K562 (cell line): ENCODE data around the gene MLLT3.

Experiments used
- ARNT ChIP-seq, 2 experiments: fragments of 450-650 bp; IDR thresholded peaks; 2 replicates each; pipeline ENCODE4 v1.6.1; 2016; ENCODE audit warnings: mild to moderate bottlenecking in 1 of 2
- BCL6 ChIP-seq: fragments of 250-450 bp; sonication (Bioruptor Pico); IDR thresholded peaks from 2 replicates; pipeline ENCODE4 v1.4.0; 2020
- CBFA2T2 ChIP-seq: fragments of 450-650 bp; conservative IDR thresholded peaks from 2 replicates; pipeline ENCODE4 v1.6.1; 2017; ENCODE audit warnings: mild to moderate bottlenecking
- EP300 ChIP-seq: IDR thresholded peaks from 2 replicates; pipeline ENCODE4 v1.6.1; 2012; ENCODE audit warnings: low read length, improper control_type of control experiment
- KDM2B ChIP-seq: fragments of 250-450 bp; sonication (Bioruptor Pico); IDR thresholded peaks from 2 replicates; pipeline ENCODE4 v1.8.0; 2021; ENCODE audit warnings: mild to moderate bottlenecking, moderate library complexity
- RB1 ChIP-seq: fragments of 450-650 bp; IDR thresholded peaks from 2 replicates; pipeline ENCODE4 v1.6.1; 2017; ENCODE audit warnings: low read depth, mild to moderate bottlenecking
- YY1 ChIP-seq, 3 experiments: IDR thresholded peaks; 2 replicates each; pipeline ENCODE4 v1.6.1; 2011; ENCODE audit warnings: low read length in 2 of 3, mild to moderate bottlenecking in 2 of 3, moderate library complexity in 2 of 3, borderline replicate concordance in 1 of 3, control low read depth in 1 of 3, low read depth in 1 of 3; ENCODE audit not compliant: insufficient read depth in 3 of 3, insufficient replicate concordance in 2 of 3, control insufficient read depth in 1 of 3, insufficient read length in 1 of 3; ENCODE audit errors: extremely low read depth in 1 of 3
- ZNF12 ChIP-seq: sonication (generic); formaldehyde crosslinking; IDR thresholded peaks from 2 replicates; pipeline ENCODE4 v1.4.0; 2020; ENCODE audit warnings: mild to moderate bottlenecking, missing genetic modification reagents
- ZNF311 ChIP-seq: fragments of 250-450 bp; sonication (Bioruptor Pico); IDR thresholded peaks from 2 replicates; pipeline ENCODE4 v1.4.0; 2020; ENCODE audit warnings: mild to moderate bottlenecking, moderate library complexity
- ZNF75A ChIP-seq: fragments of 450-650 bp; formaldehyde crosslinking; IDR thresholded peaks from 2 replicates; pipeline ENCODE4 v1.4.0; 2020; ENCODE audit warnings: mild to moderate bottlenecking
- TF ChIP-seq, protein P1 (sequence below): sonication (generic); formaldehyde crosslinking; IDR thresholded peaks from 2 replicates; pipeline ENCODE4 v1.8.1; 2023; ENCODE audit warnings: mild to moderate bottlenecking, missing genetic modification reagents
- TF ChIP-seq, protein P2 (sequence below), 3 experiments: IDR thresholded peaks in 2 of 3; conservative IDR thresholded peaks in 1 of 3; 2 replicates each; pipeline ENCODE4 v1.5.1; 2011 to 2012; ENCODE audit warnings: low read length in 3 of 3, mild to moderate bottlenecking in 3 of 3, control low read depth in 2 of 3, improper control_type of control experiment in 1 of 3, inconsistent platforms in 1 of 3, low read depth in 1 of 3, mixed read lengths in 1 of 3, moderate library complexity in 1 of 3; ENCODE audit not compliant: insufficient read depth in 2 of 3

DNA sequence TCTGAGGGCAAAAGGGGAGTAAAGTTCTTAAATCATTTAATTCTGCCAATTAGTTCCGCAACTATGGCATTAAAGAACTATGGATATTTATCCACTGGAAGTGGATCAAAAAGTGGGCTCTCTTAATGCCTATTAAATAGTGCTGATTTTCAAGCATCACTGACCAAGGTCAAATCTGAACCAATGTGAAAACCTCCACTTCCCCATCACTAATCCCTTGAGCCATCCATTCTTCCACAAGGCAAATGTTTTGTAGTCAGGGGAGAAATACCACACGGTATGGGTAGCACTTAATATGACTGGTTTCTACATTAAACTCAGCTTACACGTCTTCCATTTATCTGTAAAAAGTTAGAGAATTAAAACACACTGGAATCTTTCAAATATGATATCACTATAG, 57.6 kb downstream of the MLLT3 start:
- TF ChIP-seq, protein P1, sequence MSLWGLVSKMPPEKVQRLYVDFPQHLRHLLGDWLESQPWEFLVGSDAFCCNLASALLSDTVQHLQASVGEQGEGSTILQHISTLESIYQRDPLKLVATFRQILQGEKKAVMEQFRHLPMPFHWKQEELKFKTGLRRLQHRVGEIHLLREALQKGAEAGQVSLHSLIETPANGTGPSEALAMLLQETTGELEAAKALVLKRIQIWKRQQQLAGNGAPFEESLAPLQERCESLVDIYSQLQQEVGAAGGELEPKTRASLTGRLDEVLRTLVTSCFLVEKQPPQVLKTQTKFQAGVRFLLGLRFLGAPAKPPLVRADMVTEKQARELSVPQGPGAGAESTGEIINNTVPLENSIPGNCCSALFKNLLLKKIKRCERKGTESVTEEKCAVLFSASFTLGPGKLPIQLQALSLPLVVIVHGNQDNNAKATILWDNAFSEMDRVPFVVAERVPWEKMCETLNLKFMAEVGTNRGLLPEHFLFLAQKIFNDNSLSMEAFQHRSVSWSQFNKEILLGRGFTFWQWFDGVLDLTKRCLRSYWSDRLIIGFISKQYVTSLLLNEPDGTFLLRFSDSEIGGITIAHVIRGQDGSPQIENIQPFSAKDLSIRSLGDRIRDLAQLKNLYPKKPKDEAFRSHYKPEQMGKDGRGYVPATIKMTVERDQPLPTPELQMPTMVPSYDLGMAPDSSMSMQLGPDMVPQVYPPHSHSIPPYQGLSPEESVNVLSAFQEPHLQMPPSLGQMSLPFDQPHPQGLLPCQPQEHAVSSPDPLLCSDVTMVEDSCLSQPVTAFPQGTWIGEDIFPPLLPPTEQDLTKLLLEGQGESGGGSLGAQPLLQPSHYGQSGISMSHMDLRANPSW (CRISPR knock-in tag) = no peak
- no peak for TF ChIP-seq ARNT (IDR thresholded peaks at IDR 0.05)
- no peak for TF ChIP-seq ZNF12 (CRISPR knock-in tag)
- TF ChIP-seq CBFA2T2 = no peak
- no peak for TF ChIP-seq BCL6
- TF ChIP-seq ZNF311 = no peak
- no peak for TF ChIP-seq RB1
- no peak for TF ChIP-seq ZNF75A (CRISPR knock-in tag)
- TF ChIP-seq, protein P2, sequence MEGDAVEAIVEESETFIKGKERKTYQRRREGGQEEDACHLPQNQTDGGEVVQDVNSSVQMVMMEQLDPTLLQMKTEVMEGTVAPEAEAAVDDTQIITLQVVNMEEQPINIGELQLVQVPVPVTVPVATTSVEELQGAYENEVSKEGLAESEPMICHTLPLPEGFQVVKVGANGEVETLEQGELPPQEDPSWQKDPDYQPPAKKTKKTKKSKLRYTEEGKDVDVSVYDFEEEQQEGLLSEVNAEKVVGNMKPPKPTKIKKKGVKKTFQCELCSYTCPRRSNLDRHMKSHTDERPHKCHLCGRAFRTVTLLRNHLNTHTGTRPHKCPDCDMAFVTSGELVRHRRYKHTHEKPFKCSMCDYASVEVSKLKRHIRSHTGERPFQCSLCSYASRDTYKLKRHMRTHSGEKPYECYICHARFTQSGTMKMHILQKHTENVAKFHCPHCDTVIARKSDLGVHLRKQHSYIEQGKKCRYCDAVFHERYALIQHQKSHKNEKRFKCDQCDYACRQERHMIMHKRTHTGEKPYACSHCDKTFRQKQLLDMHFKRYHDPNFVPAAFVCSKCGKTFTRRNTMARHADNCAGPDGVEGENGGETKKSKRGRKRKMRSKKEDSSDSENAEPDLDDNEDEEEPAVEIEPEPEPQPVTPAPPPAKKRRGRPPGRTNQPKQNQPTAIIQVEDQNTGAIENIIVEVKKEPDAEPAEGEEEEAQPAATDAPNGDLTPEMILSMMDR (IDR thresholded peaks at IDR 0.05 in 2 of 3, conservative IDR thresholded peaks at IDR 0.05 in 1 of 3; ENCODE audit: insufficient read depth in 2 of 3, low read depth in 1 of 3, low read length in 3 of 3) = no peak
- TF ChIP-seq YY1 (IDR thresholded peaks at IDR 0.05; ENCODE audit: borderline replicate concordance in 1 of 3, control insufficient read depth in 1 of 3, extremely low read depth in 1 of 3, insufficient read depth in 3 of 3, insufficient read length in 1 of 3, insufficient replicate concordance in 2 of 3, low read depth in 1 of 3, low read length in 2 of 3) = no peak
- no peak for TF ChIP-seq KDM2B
- no peak for TF ChIP-seq EP300
